ENCODE results near the gene FGF16. TPM values are rescaled to one million over a fixed set of nuclear protein-coding genes. Genes with fewer than 3 reads are reported as not detected.

The FGF16 gene
- total and polyA plus RNA-seq, 7 donors, result 0.05 to 0.47 (median 0.13) TPM; not detected in 2

DNA sequence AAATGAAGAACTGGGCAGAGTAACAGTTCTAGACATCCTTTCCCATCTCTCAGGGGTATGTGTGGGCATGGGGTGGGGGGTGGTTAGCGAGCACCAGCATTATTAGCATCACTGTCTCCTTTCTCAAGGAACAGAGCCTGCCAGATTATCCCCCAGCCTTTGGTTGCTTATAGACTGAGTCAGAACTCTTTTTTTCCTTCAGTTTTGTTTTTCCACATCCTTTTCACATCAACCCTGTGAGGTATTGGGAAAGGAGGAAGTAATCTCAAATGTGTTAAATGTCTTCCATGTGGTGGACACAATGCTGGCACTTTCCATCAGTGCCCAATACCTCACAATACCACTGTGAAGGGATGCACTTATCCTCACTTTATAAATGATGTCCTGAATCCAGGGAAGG lies 3.1 kb upstream of the FGF16 start:
- WGBS, 3 donors, result 78 to 87% (median 81%) methylated on average over 1 of the region's 1 CpG
- TF ChIP-seq, protein P1, sequence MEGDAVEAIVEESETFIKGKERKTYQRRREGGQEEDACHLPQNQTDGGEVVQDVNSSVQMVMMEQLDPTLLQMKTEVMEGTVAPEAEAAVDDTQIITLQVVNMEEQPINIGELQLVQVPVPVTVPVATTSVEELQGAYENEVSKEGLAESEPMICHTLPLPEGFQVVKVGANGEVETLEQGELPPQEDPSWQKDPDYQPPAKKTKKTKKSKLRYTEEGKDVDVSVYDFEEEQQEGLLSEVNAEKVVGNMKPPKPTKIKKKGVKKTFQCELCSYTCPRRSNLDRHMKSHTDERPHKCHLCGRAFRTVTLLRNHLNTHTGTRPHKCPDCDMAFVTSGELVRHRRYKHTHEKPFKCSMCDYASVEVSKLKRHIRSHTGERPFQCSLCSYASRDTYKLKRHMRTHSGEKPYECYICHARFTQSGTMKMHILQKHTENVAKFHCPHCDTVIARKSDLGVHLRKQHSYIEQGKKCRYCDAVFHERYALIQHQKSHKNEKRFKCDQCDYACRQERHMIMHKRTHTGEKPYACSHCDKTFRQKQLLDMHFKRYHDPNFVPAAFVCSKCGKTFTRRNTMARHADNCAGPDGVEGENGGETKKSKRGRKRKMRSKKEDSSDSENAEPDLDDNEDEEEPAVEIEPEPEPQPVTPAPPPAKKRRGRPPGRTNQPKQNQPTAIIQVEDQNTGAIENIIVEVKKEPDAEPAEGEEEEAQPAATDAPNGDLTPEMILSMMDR (IDR thresholded peaks at IDR 0.05), result no peak
- H3K36me3 ChIP-seq (ENCODE audit: insufficient read depth in 1 of 2, low read depth in 1 of 2), result no peaks in the 10 kb centered on the region
- H3K4me3 ChIP-seq, result no peak overlapping the region
- H3K27ac ChIP-seq, result no peak overlapping the region
- H3K27me3 ChIP-seq (ENCODE audit: insufficient read depth in 3 of 3, low read length in 2 of 3), result peaks cover 0 to 54% (median 2%) of the 10 kb centered on the region in 3 donors
- ATAC-seq (no peak), DNase-seq (no peak)
- no peaks in the 10 kb centered on the region for H3K9me3 ChIP-seq
- intact Hi-C loops (cut with DNase I), result no loop called here
- no peaks in the 10 kb centered on the region for H3K4me1 ChIP-seq

DNA sequence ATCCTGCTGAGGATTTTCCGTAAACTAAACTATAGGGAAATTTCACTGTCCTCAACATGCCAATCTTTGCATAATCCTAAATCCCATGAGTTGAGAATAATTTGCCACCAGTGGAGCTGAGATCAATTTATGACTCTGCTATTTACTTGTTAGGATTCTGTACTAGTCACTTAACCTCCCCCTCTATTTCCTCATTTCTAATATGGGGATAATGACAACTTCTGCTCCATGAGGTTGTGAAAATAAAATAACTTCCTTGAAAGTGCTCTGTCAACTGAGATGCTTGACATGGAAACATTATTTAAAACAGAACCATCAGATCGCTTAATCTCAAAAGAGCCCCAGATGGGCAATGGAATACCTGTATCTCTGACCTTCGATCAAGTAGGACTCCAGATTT lies 2.6 kb upstream of the FGF16 start:
- no peak for ATAC-seq
- peaks cover 0 to 57% (median 2%) of the 10 kb centered on the region in 3 donors for H3K27me3 ChIP-seq (ENCODE audit: insufficient read depth in 3 of 3, low read length in 2 of 3)
- TF ChIP-seq, protein P1 (IDR thresholded peaks at IDR 0.05), result no peak

DNA sequence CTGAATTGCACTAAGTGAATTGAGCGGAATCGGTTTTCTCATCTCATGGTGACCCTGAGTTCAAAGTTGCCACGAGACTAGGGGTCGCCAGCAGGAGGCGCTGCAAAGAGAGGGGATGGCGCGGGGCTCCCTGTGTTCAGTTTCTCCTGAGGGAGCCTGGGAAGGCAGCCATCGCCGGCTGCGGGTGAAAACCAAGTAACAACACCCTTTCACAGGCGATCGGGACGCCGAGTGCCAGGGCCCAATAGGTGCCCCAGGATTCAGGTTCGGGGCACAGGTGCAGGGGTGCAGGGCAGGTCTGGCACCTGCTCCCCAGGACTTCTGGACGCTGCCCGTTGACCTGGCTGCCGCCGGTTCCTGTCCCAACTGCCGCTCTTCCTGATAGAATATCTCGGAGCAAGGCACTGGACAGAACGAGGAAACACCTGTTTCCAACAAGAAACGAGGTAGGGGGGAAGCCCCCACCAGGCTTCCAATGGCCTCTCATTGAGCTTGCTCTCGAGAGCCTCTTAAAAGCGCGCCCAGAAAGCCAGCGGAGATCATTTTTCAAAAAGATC lies 1.1 kb upstream of the FGF16 start:
- H3K27me3 ChIP-seq (ENCODE audit: insufficient read depth in 3 of 3, low read length in 2 of 3), result peaks cover 0 to 57% (median 2%) of the 10 kb centered on the region in 3 donors
- ATAC-seq, result no peak
- TF ChIP-seq, protein P1 (IDR thresholded peaks at IDR 0.05), result peak; percentile 13
- H3K36me3 ChIP-seq (ENCODE audit: insufficient read depth in 1 of 2, low read depth in 1 of 2), result no peaks in the 10 kb centered on the region
- peak overlapping the region; percentile 50 for H3K4me3 ChIP-seq
- H3K4me1 ChIP-seq, result no peaks in the 10 kb centered on the region
- 12 to 25% (median 15%) methylated on average over 21 to 27 of the region's 27 CpGs for WGBS, 3 donors
- H3K27ac ChIP-seq, result no peak overlapping the region
- peak in 1 of 2 donors; percentile 53 for DNase-seq
- intact Hi-C loops (cut with DNase I), result no loop called here
- H3K9me3 ChIP-seq, result no peaks in the 10 kb centered on the region

More for the DNA sequence above, 2.6 kb upstream of the FGF16 start:
- Histone ChIP-seq H3K27ac (no peak overlapping the region), H3K36me3 (ENCODE audit: insufficient read depth in 1 of 2, low read depth in 1 of 2) (no peaks in the 10 kb centered on the region), H3K4me1 (no peaks in the 10 kb centered on the region), H3K4me3 (no peak overlapping the region), H3K9me3 (no peaks in the 10 kb centered on the region)
- no peak for DNase-seq
- intact Hi-C loops (cut with DNase I), result no loop called here
- 59 to 64% (median 61%) methylated on average over 3 of the region's 3 CpGs for WGBS, 3 donors

DNA sequence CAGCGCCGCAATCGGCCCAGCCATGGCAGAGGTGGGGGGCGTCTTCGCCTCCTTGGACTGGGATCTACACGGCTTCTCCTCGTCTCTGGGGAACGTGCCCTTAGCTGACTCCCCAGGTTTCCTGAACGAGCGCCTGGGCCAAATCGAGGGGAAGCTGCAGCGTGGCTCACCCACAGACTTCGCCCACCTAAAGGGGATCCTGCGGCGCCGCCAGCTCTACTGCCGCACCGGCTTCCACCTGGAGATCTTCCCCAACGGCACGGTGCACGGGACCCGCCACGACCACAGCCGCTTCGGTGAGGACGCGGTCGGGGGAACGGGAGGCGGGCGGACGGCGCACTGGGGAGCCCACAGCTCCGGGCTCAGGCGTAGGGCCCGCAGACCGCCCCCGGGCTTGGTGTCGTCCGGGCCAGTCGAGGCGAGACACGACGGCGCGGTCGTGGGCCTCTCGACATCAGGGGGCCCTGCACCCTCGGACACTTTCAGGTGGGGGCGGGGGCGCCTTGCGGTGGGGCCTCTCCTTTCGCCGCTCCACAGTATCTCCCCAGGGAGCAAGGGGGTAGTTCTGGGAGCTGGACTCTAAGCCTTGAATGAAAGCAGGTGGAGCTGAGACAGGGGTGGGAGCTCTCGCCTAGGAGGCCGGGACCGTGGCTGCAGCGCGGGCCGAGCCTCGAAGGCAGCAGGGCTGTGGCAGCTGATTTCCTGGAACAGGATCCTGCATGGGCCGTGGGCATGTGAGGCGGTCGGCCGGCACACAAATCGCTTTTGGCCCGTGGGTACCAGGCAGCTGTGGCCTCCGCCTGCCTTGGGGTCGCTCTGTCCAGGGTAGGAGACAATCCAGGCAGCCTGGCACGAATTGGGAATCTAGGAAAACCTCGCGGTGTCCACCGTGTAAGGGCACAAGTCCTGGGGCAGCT lies 722 bp downstream of the FGF16 start:
- 11 to 40% (median 29%) methylated on average over 20 to 73 of the region's 73 CpGs for WGBS, 3 donors
- TF ChIP-seq, protein P1 (IDR thresholded peaks at IDR 0.05), result no peak
- peak in 2 of 4 donors; percentile 17 for ATAC-seq
- Histone ChIP-seq H3K4me3 (peak overlapping the region; percentile 50), H3K4me1 (no peaks in the 10 kb centered on the region), H3K9me3 (no peaks in the 10 kb centered on the region), H3K27me3 (ENCODE audit: insufficient read depth in 3 of 3, low read length in 2 of 3) (peaks cover 0 to 45% (median 2%) of the 10 kb centered on the region in 3 donors), H3K27ac (peak overlapping the region; percentile 1), H3K36me3 (ENCODE audit: insufficient read depth in 1 of 2, low read depth in 1 of 2) (no peaks in the 10 kb centered on the region)
- peak in 1 of 2 donors; percentile 20 for DNase-seq
- intact Hi-C loops (cut with DNase I), result no loop called here

All from psoas muscle (tissue), 8 donors.